HL-60 (cell line): ENCODE results near the gene FUBP1.
"Not testable (repeated sequence)": the region's sequence is repeated elsewhere in the genome, so short reads cannot be mapped to it uniquely, and the experiment has no call there.

Experiments used
- DNase-seq, 2 experiments: peaks; one replicate each; pipeline ENCODE4 v3.0.0-alpha.2; 2010 to 2020; ENCODE audit warnings: low read depth in 1 of 2, low spot score in 1 of 2
- H3K27ac ChIP-seq: fragments of 250-450 bp; sonication (Bioruptor Pico); replicated peaks from 2 replicates; pipeline ENCODE4 v1.5.1; 2020; ENCODE audit warnings: mild to moderate bottlenecking, moderate library complexity
- H3K27me3 ChIP-seq: fragments of 250-450 bp; sonication (Bioruptor Pico); 2 replicates; pipeline ENCODE4 v1.5.1; 2021; ENCODE audit warnings: mild to moderate bottlenecking, moderate library complexity; ENCODE audit not compliant: insufficient read depth, poor library complexity, severe bottlenecking
- H3K4me3 ChIP-seq: replicated peaks from 2 replicates; pipeline ENCODE4 v1.5.1; 2011; ENCODE audit warnings: mild to moderate bottlenecking, control low read depth, low read length; ENCODE audit not compliant: insufficient read depth
- CTCF ChIP-seq: IDR thresholded peaks from one replicate; pipeline ENCODE4 v1.5.1; 2011; ENCODE audit warnings: low read length, control low read depth, inconsistent platforms; ENCODE audit not compliant: insufficient read depth
- GABPA ChIP-seq: IDR thresholded peaks from 2 replicates; pipeline ENCODE4 v1.6.1; 2012; ENCODE audit warnings: low read depth
- POLR2AphosphoS5 ChIP-seq: IDR thresholded peaks from 2 replicates; pipeline ENCODE4 v1.6.1; 2012; ENCODE audit warnings: low read depth
- REST ChIP-seq: IDR thresholded peaks from 2 replicates; pipeline ENCODE4 v1.6.1; 2012; ENCODE audit warnings: low read depth; ENCODE audit not compliant: insufficient replicate concordance
- SPI1 ChIP-seq: IDR thresholded peaks from 2 replicates; pipeline ENCODE4 v1.6.1; 2012; ENCODE audit warnings: low read depth, mild to moderate bottlenecking, borderline replicate concordance

The FUBP1 gene

GRCh38 chr1:78003882-78004718 is 25.2 kb upstream of the FUBP1 start:
- peak overlapping the region; percentile 99 for H3K27ac ChIP-seq
- H3K27me3 ChIP-seq, result no peaks in the 10 kb centered on the region
- H3K4me3 ChIP-seq, result peak overlapping the region; percentile 31
- TF ChIP-seq SPI1 (no peak), POLR2AphosphoS5 (peak; percentile 64; the same call in 1 of the 2 replicates)
- peak; percentile 28 to 62 for DNase-seq

- no peak overlapping the region for H3K4me3 ChIP-seq
- DNase-seq, result no peak
- TF ChIP-seq SPI1 (no peak), GABPA (no peak), CTCF (no peak), POLR2AphosphoS5 (no peak)
- H3K27ac ChIP-seq, result peak overlapping the region; percentile 99
- H3K27me3 ChIP-seq, result no peaks in the 10 kb centered on the region
These were observed 24.3 kb upstream of the FUBP1 start for GRCh38 chr1:78003070-78003746.

- H3K27me3 ChIP-seq, DNase-seq, H3K4me3 ChIP-seq, H3K27ac ChIP-seq: not testable (repeated sequence)
These were observed 21.7 kb upstream of the FUBP1 start for GRCh38 chr1:78000536-78000935.

- DNase-seq, result no peak
- Histone ChIP-seq H3K4me3 (no peak overlapping the region), H3K27me3 (no peaks in the 10 kb centered on the region), H3K27ac (no peak overlapping the region)
- TF ChIP-seq POLR2AphosphoS5 (no peak), REST (no peak), SPI1 (no peak), GABPA (no peak), CTCF (no peak)
These were observed 17.9 kb upstream of the FUBP1 start for GRCh38 chr1:77996734-77997133.

GRCh38 chr1:77994117-77994705 is 15.3 kb upstream of the FUBP1 start:
- TF ChIP-seq CTCF, result no peak
- TF ChIP-seq GABPA, result no peak
- no peak for TF ChIP-seq POLR2AphosphoS5
- TF ChIP-seq REST, result no peak
- no peak for TF ChIP-seq SPI1
- Histone ChIP-seq H3K4me3 (no peak overlapping the region), H3K27ac (no peak overlapping the region), H3K27me3 (no peaks in the 10 kb centered on the region)
- no peak for DNase-seq
